ENCODE measurements around the gene GRK5. TPM values are rescaled to one million over a fixed set of nuclear protein-coding genes. Genes with fewer than 3 reads are reported as not detected.

GRK5 gene
- total and polyA plus RNA-seq, 9 of the 15 experiments (the other 6 are each of a cell fraction or from before 2014, with no cell fraction given) = 0.46 to 0.83 (median 0.67) TPM; not detected in 2

GRCh38 chr10:119247550-119247894 lies 40.2 kb downstream of the GRK5 start:
- no peaks in the 10 kb centered on the region for H3K27me3 ChIP-seq (ENCODE audit: control insufficient read depth in 2 of 2, insufficient read depth in 2 of 2, low read length in 2 of 2)
- in situ Hi-C loops (cut with MboI) = no loop called here
- BruUV-seq (replicated peaks) = no TSS peak
- H3K4me1 ChIP-seq (replicated peaks in 1 of 2; ENCODE audit: control insufficient read depth in 2 of 2, insufficient read depth in 2 of 2, low read length in 2 of 2) = peaks cover 16 to 37% of the 10 kb centered on the region in 2 experiments
- ATAC-seq = no peak
- H3K4me2 ChIP-seq (ENCODE audit: insufficient read depth, low read length) = no peak overlapping the region
- H3K79me2 ChIP-seq (ENCODE audit: control insufficient read depth, insufficient read depth, low read length) = no peaks in the 10 kb centered on the region
- H3K9me1 ChIP-seq (ENCODE audit: control insufficient read depth, insufficient read depth, low read length) = no peaks in the 10 kb centered on the region
- no peak for TF ChIP-seq POLR3G (IDR thresholded peaks at IDR 0.05; ENCODE audit: extremely low read depth, insufficient read length, insufficient replicate concordance)
- TF ChIP-seq, protein P1, sequence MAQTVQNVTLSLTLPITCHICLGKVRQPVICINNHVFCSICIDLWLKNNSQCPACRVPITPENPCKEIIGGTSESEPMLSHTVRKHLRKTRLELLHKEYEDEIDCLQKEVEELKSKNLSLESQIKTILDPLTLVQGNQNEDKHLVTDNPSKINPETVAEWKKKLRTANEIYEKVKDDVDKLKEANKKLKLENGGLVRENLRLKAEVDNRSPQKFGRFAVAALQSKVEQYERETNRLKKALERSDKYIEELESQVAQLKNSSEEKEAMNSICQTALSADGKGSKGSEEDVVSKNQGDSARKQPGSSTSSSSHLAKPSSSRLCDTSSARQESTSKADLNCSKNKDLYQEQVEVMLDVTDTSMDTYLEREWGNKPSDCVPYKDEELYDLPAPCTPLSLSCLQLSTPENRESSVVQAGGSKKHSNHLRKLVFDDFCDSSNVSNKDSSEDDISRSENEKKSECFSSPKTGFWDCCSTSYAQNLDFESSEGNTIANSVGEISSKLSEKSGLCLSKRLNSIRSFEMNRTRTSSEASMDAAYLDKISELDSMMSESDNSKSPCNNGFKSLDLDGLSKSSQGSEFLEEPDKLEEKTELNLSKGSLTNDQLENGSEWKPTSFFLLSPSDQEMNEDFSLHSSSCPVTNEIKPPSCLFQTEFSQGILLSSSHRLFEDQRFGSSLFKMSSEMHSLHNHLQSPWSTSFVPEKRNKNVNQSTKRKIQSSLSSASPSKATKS (CRISPR knock-in tag; IDR thresholded peaks at IDR 0.05) = no peak
- TF ChIP-seq, protein P2, sequence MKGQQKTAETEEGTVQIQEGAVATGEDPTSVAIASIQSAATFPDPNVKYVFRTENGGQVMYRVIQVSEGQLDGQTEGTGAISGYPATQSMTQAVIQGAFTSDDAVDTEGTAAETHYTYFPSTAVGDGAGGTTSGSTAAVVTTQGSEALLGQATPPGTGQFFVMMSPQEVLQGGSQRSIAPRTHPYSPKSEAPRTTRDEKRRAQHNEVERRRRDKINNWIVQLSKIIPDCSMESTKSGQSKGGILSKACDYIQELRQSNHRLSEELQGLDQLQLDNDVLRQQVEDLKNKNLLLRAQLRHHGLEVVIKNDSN (CRISPR knock-in tag; IDR thresholded peaks at IDR 0.05) = no peak
- TF ChIP-seq CBFA2T3 (IDR thresholded peaks at IDR 0.05) = no peak
- no peak for TF ChIP-seq ZNF3 (CRISPR knock-in tag; IDR thresholded peaks at IDR 0.05)
- H3K36me3 ChIP-seq (ENCODE audit: control insufficient read depth, insufficient read depth, low read length) = no peaks in the 10 kb centered on the region
- intact Hi-C loops (cut with micrococcal nuclease) = no loop called here
- no peak overlapping the region for H3K4me3 ChIP-seq
- H2AFZ ChIP-seq (ENCODE audit: low read depth, low read length) = no peak overlapping the region
- H3K9me3 ChIP-seq (replicated peaks; ENCODE audit: control insufficient read depth, insufficient read depth, low read depth, low read length) = no peaks in the 10 kb centered on the region
- H3K27ac ChIP-seq (ENCODE audit: extremely low read depth, low read depth, low read length) = no peak overlapping the region
- CTCF ChIA-PET (ENCODE audit: low intra/inter-chr PET ratio) = no interaction called here
- POLR2A ChIA-PET = interaction anchor here (1.2 kb wide), 1 partner anchor 8 kb away, joined by 3 read pairs; no protein-coding TSS in a partner anchor
- FAIRE-seq = no peak
- no peaks in the 10 kb centered on the region for H4K20me1 ChIP-seq (replicated peaks; ENCODE audit: control insufficient read depth, insufficient read depth, low read length)
- no peak overlapping the region for H3K9ac ChIP-seq (ENCODE audit: insufficient read depth in 1 of 2, low read depth in 2 of 2, low read length in 2 of 2)
- no peak for DNase-seq (ENCODE audit: extremely low read depth in 1 of 4, low spot score in 3 of 4)

Data from K562 (cell line).